OCI-LY3 (cell line): Measurements from ENCODE around the gene UBQLNL.

Source experiments
- H2AFZ ChIP-seq: fragments of 200-600, 300-600 bp; shearing (Covaris generic); 2 replicates; pipeline ENCODE4 v1.6.0; 2014; ENCODE audit warnings: antibody characterized with exemption, low read depth, low read length
- H3K27ac ChIP-seq: fragments of 200-600, 300-600 bp; sonication (generic); 2 replicates; pipeline ENCODE4 v1.5.1; 2014; ENCODE audit warnings: mild to moderate bottlenecking, low read length, moderate library complexity, mixed read lengths
- H3K27me3 ChIP-seq: fragments of 200-600, 300-600 bp; sonication (generic); 2 replicates; pipeline ENCODE4 v1.6.1; 2014; ENCODE audit warnings: low read depth, low read length, mixed read lengths
- H3K36me3 ChIP-seq: fragments of 200-600, 300-600 bp; sonication (generic); replicated peaks from 2 replicates; pipeline ENCODE3; 2014; ENCODE audit warnings: low read depth, low read length, mixed read lengths
- H3K4me1 ChIP-seq: fragments of 300-600, 200-600 bp; sonication (generic); 2 replicates; pipeline ENCODE4 v1.6.1; 2014; ENCODE audit warnings: low read length, mixed read lengths
- H3K4me2 ChIP-seq: fragments of 200-600, 300-600 bp; sonication (generic); 2 replicates; pipeline ENCODE4 v1.6.1; 2014; ENCODE audit warnings: low read length, mixed read lengths
- H3K4me3 ChIP-seq: fragments of 300-600, 200-600 bp; sonication (generic); 2 replicates; pipeline ENCODE4 v1.5.1; 2014; ENCODE audit warnings: antibody characterized with exemption, mild to moderate bottlenecking, low read length, moderate library complexity
- H3K79me2 ChIP-seq: fragments of 300-600, 200-600 bp; shearing (Covaris generic); 2 replicates; pipeline ENCODE4 v1.6.1; 2014; ENCODE audit warnings: mild to moderate bottlenecking, low read length, mixed read lengths
- H3K9ac ChIP-seq: fragments of 300-600, 200-600 bp; shearing (Covaris generic); 2 replicates; pipeline ENCODE4 v1.6.0; 2014; ENCODE audit warnings: mild to moderate bottlenecking, low read length, moderate library complexity
- H3K9me3 ChIP-seq: fragments of 200-600, 300-600 bp; shearing (Covaris generic); 2 replicates; pipeline ENCODE4 v1.6.1; 2014; ENCODE audit warnings: low read length, mixed read lengths; ENCODE audit not compliant: insufficient read depth
- H4K20me1 ChIP-seq: fragments of 200-600, 300-600 bp; sonication (generic); 2 replicates; pipeline ENCODE4 v1.6.1; 2016; ENCODE audit warnings: low read length, mixed read lengths; ENCODE audit not compliant: insufficient read depth
- EZH2phosphoT487 ChIP-seq: fragments of 200-600 bp; shearing (Covaris generic); IDR thresholded peaks from 2 replicates; pipeline ENCODE4 v1.6.1; 2018; ENCODE audit warnings: antibody characterized with exemption, mixed run types, low read depth
- TF ChIP-seq, protein P1 (sequence below): fragments of 200-600, 300-600 bp; sonication (generic); IDR thresholded peaks from 2 replicates; pipeline ENCODE4 v1.5.1; 2014; ENCODE audit warnings: antibody characterized with exemption, low read length, low read depth

Gene UBQLNL

DNA sequence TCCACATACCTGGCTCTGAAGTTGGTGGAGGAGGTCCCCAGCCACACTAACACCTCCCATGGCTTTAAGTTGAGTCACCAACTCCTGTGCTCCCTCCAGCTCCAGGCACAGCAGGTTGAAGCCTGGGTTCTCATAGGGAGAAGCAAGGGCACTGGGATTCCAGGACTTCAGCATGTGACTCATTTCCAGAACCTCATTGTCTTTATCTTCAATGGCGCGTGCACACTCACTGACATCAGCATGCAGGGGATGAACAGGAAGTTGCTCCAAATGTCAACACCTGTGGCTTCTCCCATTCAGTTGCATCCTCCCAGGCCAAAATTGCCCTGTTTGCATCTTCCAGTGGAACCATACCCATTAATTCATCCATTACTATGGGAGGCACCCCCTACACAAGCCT lies 5.8 kb upstream of the UBQLNL start:
- Histone ChIP-seq H3K4me1 (no peaks in the 10 kb centered on the region), H3K9ac (no peak overlapping the region), H4K20me1 (no peaks in the 10 kb centered on the region), H3K4me2 (no peak overlapping the region), H3K27ac (no peak overlapping the region), H3K27me3 (0 out of 2 replicates have a peak, but pooled peaks cover 4% of the 10 kb centered on the region), H3K36me3 (no peaks in the 10 kb centered on the region), H3K4me3 (no peak overlapping the region), H2AFZ (no peak overlapping the region), H3K79me2 (no peaks in the 10 kb centered on the region), H3K9me3 (no peaks in the 10 kb centered on the region)
- TF ChIP-seq, protein P1, sequence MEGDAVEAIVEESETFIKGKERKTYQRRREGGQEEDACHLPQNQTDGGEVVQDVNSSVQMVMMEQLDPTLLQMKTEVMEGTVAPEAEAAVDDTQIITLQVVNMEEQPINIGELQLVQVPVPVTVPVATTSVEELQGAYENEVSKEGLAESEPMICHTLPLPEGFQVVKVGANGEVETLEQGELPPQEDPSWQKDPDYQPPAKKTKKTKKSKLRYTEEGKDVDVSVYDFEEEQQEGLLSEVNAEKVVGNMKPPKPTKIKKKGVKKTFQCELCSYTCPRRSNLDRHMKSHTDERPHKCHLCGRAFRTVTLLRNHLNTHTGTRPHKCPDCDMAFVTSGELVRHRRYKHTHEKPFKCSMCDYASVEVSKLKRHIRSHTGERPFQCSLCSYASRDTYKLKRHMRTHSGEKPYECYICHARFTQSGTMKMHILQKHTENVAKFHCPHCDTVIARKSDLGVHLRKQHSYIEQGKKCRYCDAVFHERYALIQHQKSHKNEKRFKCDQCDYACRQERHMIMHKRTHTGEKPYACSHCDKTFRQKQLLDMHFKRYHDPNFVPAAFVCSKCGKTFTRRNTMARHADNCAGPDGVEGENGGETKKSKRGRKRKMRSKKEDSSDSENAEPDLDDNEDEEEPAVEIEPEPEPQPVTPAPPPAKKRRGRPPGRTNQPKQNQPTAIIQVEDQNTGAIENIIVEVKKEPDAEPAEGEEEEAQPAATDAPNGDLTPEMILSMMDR, result no peak
- TF ChIP-seq EZH2phosphoT487, result no peak

DNA sequence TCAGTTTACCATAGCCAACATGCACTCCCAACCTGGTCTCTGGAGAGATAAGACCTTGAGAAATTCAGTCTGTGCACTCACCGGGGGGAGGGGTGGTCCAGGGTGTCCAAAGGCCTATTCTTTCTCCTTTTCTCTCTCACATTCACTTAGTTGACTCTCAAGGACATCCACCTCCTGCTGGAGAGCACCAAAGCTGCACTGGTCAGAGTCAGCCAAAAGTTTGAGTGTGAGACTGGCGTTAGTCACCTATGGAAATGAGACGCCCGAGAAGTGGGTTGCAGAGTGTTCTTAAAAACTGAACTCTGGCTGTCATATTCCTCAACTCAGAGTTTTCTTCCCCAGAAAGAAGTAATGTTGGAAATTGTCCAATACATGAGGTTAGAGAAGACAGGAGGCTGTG lies 5.0 kb upstream of the UBQLNL start:
- H3K27ac ChIP-seq, result no peak overlapping the region
- TF ChIP-seq EZH2phosphoT487, result no peak
- TF ChIP-seq, protein P1, result no peak

DNA sequence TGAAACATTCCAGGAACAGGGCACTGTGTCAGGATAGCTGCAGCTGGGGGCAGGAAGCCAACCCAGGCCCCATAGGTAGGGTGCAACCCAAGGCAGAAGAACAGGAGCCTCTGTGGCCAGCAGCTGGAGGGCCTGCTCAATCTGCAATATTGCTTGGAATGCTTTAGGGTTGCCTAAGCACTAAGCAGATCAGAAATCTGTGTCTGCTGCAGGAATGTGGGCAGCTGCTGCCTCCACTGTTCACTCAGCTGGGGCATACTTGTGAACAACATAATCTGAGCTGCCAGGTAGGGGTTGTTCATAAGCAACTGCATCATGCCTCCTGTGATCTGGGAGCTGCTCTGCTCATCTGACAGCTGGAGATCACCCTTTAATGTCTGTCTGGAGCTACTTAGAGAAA lies 1.7 kb downstream of the UBQLNL start:
- Histone ChIP-seq H4K20me1 (no peaks in the 10 kb centered on the region), H3K4me3 (no peak overlapping the region), H2AFZ (no peak overlapping the region), H3K27me3 (0 out of 2 replicates have a peak, but pooled peaks cover 2% of the 10 kb centered on the region), H3K9ac (no peak overlapping the region), H3K79me2 (no peaks in the 10 kb centered on the region), H3K27ac (no peak overlapping the region), H3K4me2 (no peak overlapping the region), H3K36me3 (no peaks in the 10 kb centered on the region), H3K9me3 (no peaks in the 10 kb centered on the region), H3K4me1 (no peaks in the 10 kb centered on the region)
- TF ChIP-seq, protein P1, result no peak
- TF ChIP-seq EZH2phosphoT487, result no peak

More for the DNA sequence above, 5.0 kb upstream of the UBQLNL start:
- H3K4me1 ChIP-seq, result no peaks in the 10 kb centered on the region
- H4K20me1 ChIP-seq, result no peaks in the 10 kb centered on the region
- no peak overlapping the region for H2AFZ ChIP-seq
- H3K79me2 ChIP-seq, result no peaks in the 10 kb centered on the region
- no peak overlapping the region for H3K4me3 ChIP-seq
- no peaks in the 10 kb centered on the region for H3K9me3 ChIP-seq
- H3K27me3 ChIP-seq, result 0 out of 2 replicates have a peak, but pooled peaks cover 4% of the 10 kb centered on the region
- H3K4me2 ChIP-seq, result no peak overlapping the region
- H3K36me3 ChIP-seq, result no peaks in the 10 kb centered on the region
- no peak overlapping the region for H3K9ac ChIP-seq

DNA sequence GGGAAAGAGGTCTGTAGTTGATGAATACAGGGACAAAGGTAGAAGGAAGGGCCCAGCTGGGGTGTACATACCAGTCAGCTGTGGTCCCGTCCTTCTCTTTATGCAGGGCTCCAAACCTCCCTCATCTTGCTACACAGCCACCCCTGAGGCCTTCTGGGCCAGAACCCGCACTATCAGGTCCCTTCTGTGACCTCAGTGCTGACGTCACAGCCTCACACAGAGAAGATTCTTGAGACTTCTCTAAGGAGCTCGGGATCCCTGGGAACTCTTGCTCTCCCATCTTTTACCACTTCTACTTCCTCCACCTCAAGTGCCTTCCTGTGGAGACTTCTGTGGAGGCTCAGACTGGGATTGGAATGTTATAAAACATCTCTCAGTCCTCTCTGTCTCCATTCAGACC lies 6.7 kb downstream of the UBQLNL start, which contains the start of gene UBQLN3:
TSS of gene UBQLN3 (minus strand) at position 155 of the 400 bp plus-strand sequence. CDS start 399 bp downstream, outside the sequence.
- Histone ChIP-seq H4K20me1 (no peaks in the 10 kb centered on the region), H2AFZ (no peak within 1 kb of the TSS), H3K4me1 (no peaks in the 10 kb centered on the region), H3K9ac (no peak within 1 kb of the TSS), H3K27me3 (0 out of 2 replicates have a peak, but pooled peaks cover 2% of the 10 kb centered on the region), H3K4me2 (no peak within 1 kb of the TSS), H3K36me3 (no peaks in the 10 kb centered on the region), H3K27ac (no peak within 1 kb of the TSS), H3K79me2 (no peaks in the 10 kb centered on the region), H3K9me3 (no peaks in the 10 kb centered on the region), H3K4me3 (no peak within 1 kb of the TSS)
- no peak for TF ChIP-seq EZH2phosphoT487
- TF ChIP-seq, protein P1, result no peak
